B cell (primary cell): Measurements from ENCODE around the gene DUSP9.

Experiments
- EZH2 ChIP-seq: IDR thresholded peaks from 2 replicates; pipeline ENCODE4 v1.6.1; 2012; ENCODE audit warnings: borderline replicate concordance, low read depth, mild to moderate bottlenecking, moderate library complexity, low read length; ENCODE audit not compliant: insufficient read depth, poor library complexity, severe bottlenecking
- TF ChIP-seq, protein P1 (sequence below): fragments of 200-600 bp; IDR thresholded peaks from one replicate; pipeline ENCODE4 v1.8.0; 2022; ENCODE audit warnings: antibody characterized with exemption, mild to moderate bottlenecking

DNA sequence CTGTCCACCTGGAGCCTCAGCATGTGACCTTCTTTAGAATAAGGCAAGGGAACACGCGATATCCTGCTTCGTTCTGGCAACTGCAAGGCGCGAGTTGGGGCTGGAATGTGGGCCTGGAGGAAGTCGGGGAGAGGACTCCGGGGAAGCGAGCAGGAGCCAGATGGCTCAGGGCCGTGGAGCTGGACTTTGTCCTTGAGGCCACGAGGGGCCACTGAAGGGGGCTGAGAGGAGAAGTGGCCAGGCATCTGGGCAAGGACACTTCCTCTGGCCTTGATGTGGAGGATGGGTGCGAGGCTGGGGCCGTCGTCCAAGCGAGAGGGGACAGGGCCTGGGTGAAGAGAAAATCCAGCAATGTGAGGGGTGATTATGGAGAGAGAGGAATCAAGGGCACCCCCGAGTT lies 12.2 kb upstream of the DUSP9 start:
- TF ChIP-seq, protein P1, sequence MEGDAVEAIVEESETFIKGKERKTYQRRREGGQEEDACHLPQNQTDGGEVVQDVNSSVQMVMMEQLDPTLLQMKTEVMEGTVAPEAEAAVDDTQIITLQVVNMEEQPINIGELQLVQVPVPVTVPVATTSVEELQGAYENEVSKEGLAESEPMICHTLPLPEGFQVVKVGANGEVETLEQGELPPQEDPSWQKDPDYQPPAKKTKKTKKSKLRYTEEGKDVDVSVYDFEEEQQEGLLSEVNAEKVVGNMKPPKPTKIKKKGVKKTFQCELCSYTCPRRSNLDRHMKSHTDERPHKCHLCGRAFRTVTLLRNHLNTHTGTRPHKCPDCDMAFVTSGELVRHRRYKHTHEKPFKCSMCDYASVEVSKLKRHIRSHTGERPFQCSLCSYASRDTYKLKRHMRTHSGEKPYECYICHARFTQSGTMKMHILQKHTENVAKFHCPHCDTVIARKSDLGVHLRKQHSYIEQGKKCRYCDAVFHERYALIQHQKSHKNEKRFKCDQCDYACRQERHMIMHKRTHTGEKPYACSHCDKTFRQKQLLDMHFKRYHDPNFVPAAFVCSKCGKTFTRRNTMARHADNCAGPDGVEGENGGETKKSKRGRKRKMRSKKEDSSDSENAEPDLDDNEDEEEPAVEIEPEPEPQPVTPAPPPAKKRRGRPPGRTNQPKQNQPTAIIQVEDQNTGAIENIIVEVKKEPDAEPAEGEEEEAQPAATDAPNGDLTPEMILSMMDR, result no peak
- TF ChIP-seq EZH2, result no peak
